CD4-positive, alpha-beta T cell (primary cell): ENCODE measurements around the gene KANSL1. TPM values are rescaled to one million over a fixed set of nuclear protein-coding genes. Genes with fewer than 3 reads are reported as not detected.
A peak's percentile ranks its signal among the peaks of the same experiment; 100 is the strongest.

Source experiments
- ATAC-seq: fragments of 200-7000 bp; cut with Tn5 transposase; one replicate; pipeline ENCODE4 v1.10.0; 2022; ENCODE audit warnings: mild to moderate bottlenecking; ENCODE audit not compliant: poor library complexity
- CTCF ChIA-PET: fragments of 350-600 bp; sonication (Branson Sonifier 250); formaldehyde crosslinking; loops from one replicate; lab custom pipeline; 2021; ENCODE audit warnings: antibody characterized with exemption, inconsistent platforms; lab: Charles Lee
- POLR2A ChIA-PET: fragments of 350-600 bp; sonication (Branson Sonifier 250); formaldehyde crosslinking; loops from one replicate; lab custom pipeline; 2021; ENCODE audit warnings: antibody characterized with exemption, inconsistent platforms; lab: Charles Lee
- DNase-seq, 14 experiments: peaks; one replicate each; pipeline ENCODE4 v3.0.0-alpha.2; 2013 to 2020; ENCODE audit warnings: mixed read lengths in 2 of 14
- H3K27ac ChIP-seq, 2 donors: one replicate each; pipeline versions ENCODE4 v1.5.1 to v1.7.0; 2013; ENCODE audit warnings: low read length in 2 of 2, low read depth in 1 of 2, mild to moderate bottlenecking in 1 of 2
- H3K27me3 ChIP-seq, 2 experiments: 1 replicate in 1 of 2; 2 replicates in 1 of 2; pipeline versions ENCODE4 v1.6.1 to v1.7.0; 2013; ENCODE audit warnings: low read length in 2 of 2, control low read depth in 1 of 2, mild to moderate bottlenecking in 1 of 2, moderate library complexity in 1 of 2; ENCODE audit not compliant: insufficient read depth in 2 of 2, control insufficient read depth in 1 of 2
- H3K36me3 ChIP-seq: one replicate; pipeline ENCODE4 v1.6.1; 2013; ENCODE audit warnings: low read length, control low read depth; ENCODE audit not compliant: insufficient read depth
- H3K4me1 ChIP-seq: one replicate; pipeline ENCODE4 v1.6.1; 2013; ENCODE audit warnings: low read length, control low read depth; ENCODE audit not compliant: insufficient read depth
- H3K4me3 ChIP-seq: one replicate; pipeline ENCODE4 v1.5.1; 2013; ENCODE audit warnings: mild to moderate bottlenecking, low read length, moderate library complexity
- H3K9me3 ChIP-seq, 2 experiments: 1 replicate in 1 of 2; 2 replicates in 1 of 2; pipeline versions ENCODE4 v1.6.1 to v1.7.0; 2013; ENCODE audit warnings: low read length in 2 of 2, mild to moderate bottlenecking in 2 of 2, control low read depth in 1 of 2, moderate library complexity in 1 of 2; ENCODE audit not compliant: control insufficient read depth in 1 of 2, insufficient read depth in 1 of 2
- H3K27ac Mint-ChIP-seq: one replicate; pipeline ENCODE4 v1.8.0; 2020; ENCODE audit warnings: mixed read lengths
- H3K27me3 Mint-ChIP-seq: one replicate; pipeline ENCODE4 v1.8.0; 2021; ENCODE audit warnings: mixed read lengths
- H3K36me3 Mint-ChIP-seq: one replicate; pipeline ENCODE4 v1.8.0; 2021; ENCODE audit warnings: low read depth, mixed read lengths
- H3K4me1 Mint-ChIP-seq: one replicate; pipeline ENCODE4 v1.8.0; 2021; ENCODE audit warnings: low read depth, mixed read lengths
- H3K4me3 Mint-ChIP-seq: one replicate; pipeline ENCODE4 v1.8.0; 2020; ENCODE audit warnings: mild to moderate bottlenecking, mixed read lengths
- H3K9me3 Mint-ChIP-seq: one replicate; pipeline ENCODE4 v1.8.0; 2020; ENCODE audit warnings: mixed read lengths
- CTCF ChIP-seq: fragments of 200-600 bp; IDR thresholded peaks from one replicate; pipeline ENCODE4 v1.8.0; 2022; ENCODE audit warnings: antibody characterized with exemption, mild to moderate bottlenecking
- intact Hi-C, 2 experiments: fragments of 100-400 bp; cut with DNase I in 1 of 2; cut with micrococcal nuclease in 1 of 2; formaldehyde crosslinking; loops; one replicate each; pipeline versions ENCODE4 v1.15.1 to v1.9.0; 2023 to 2025; cut with DNase I, micrococcal nuclease
- total RNA-seq, 174 experiments: library from RNA in 2 of 174; stranded (reverse) in 2 of 174; gene quantifications; one replicate each; pipeline ENCODE4 v1.2.3 and lab custom pipeline; 2021 to 2026

Gene KANSL1
- total RNA-seq, 2 experiments from 2014 or later = 122 to 125 TPM

GRCh38 chr17:46032909-46033308, 160.3 kb downstream of the KANSL1 start:
- no peaks in the 10 kb centered on the region for H3K27me3 ChIP-seq
- H3K4me3 Mint-ChIP-seq = no peak overlapping the region
- H3K9me3 ChIP-seq = no peaks in the 10 kb centered on the region
- ChIA-PET CTCF (interaction anchor here (1.5 kb wide), 1 partner anchor 12 kb away, joined by 5 read pairs; no protein-coding TSS in a partner anchor), POLR2A (no interaction called here)
- H3K4me1 ChIP-seq = no peaks in the 10 kb centered on the region
- DNase-seq (no peak), ATAC-seq (no peak)
- H3K27ac ChIP-seq = no peak overlapping the region
- peaks cover 100% of the 10 kb centered on the region for H3K36me3 Mint-ChIP-seq
- no peaks in the 10 kb centered on the region for H3K27me3 Mint-ChIP-seq
- H3K9me3 Mint-ChIP-seq = no peaks in the 10 kb centered on the region
- peaks cover 6% of the 10 kb centered on the region for H3K4me1 Mint-ChIP-seq
- peak overlapping the region; percentile 36 for H3K27ac Mint-ChIP-seq
- TF ChIP-seq CTCF = no peak
- H3K4me3 ChIP-seq = no peak overlapping the region
- peaks cover 82% of the 10 kb centered on the region for H3K36me3 ChIP-seq
- intact Hi-C loops = no loop called here

- intact Hi-C loops = no loop called here
- H3K9me3 ChIP-seq = no peaks in the 10 kb centered on the region
- Mint-ChIP-seq H3K27ac (no peak overlapping the region), H3K9me3 (no peaks in the 10 kb centered on the region), H3K4me3 (no peak overlapping the region), H3K4me1 (peaks cover 6% of the 10 kb centered on the region), H3K36me3 (peaks cover 100% of the 10 kb centered on the region), H3K27me3 (no peaks in the 10 kb centered on the region)
- H3K36me3 ChIP-seq = peaks cover 76% of the 10 kb centered on the region
- ATAC-seq = no peak
- H3K4me3 ChIP-seq = no peak overlapping the region
- no peaks in the 10 kb centered on the region for H3K27me3 ChIP-seq
- POLR2A ChIA-PET = no interaction called here
- no peak for DNase-seq
- CTCF ChIA-PET = interaction anchor here (1.9 kb wide), 1 partner anchor 13 kb away, joined by 4 read pairs; no protein-coding TSS in a partner anchor
- no peak for TF ChIP-seq CTCF
- H3K27ac ChIP-seq = no peak overlapping the region
- H3K4me1 ChIP-seq = no peaks in the 10 kb centered on the region
Measured at GRCh38 chr17:46031920-46032319, 161.3 kb downstream of the KANSL1 start.

- ATAC-seq = no peak
- H3K36me3 Mint-ChIP-seq = peaks cover 96% of the 10 kb centered on the region
- CTCF ChIA-PET = interaction anchor here (1.9 kb wide), 1 partner anchor 13 kb away, joined by 4 read pairs; no protein-coding TSS in a partner anchor
Measured at GRCh38 chr17:46031440-46031839, 161.8 kb downstream of the KANSL1 start.

More at GRCh38 chr17:46031440-46031839, 161.8 kb downstream of the KANSL1 start:
- H3K9me3 ChIP-seq = no peaks in the 10 kb centered on the region
- H3K4me3 ChIP-seq = no peak overlapping the region
- Mint-ChIP-seq H3K27ac (no peak overlapping the region), H3K9me3 (no peaks in the 10 kb centered on the region), H3K4me1 (peaks cover 6% of the 10 kb centered on the region), H3K27me3 (no peaks in the 10 kb centered on the region), H3K4me3 (no peak overlapping the region)
- POLR2A ChIA-PET = no interaction called here
- H3K27me3 ChIP-seq = no peaks in the 10 kb centered on the region
- no peaks in the 10 kb centered on the region for H3K4me1 ChIP-seq
- H3K36me3 ChIP-seq = peaks cover 74% of the 10 kb centered on the region
- no peak for DNase-seq
- intact Hi-C loops = no loop called here
- TF ChIP-seq CTCF = no peak
- H3K27ac ChIP-seq = no peak overlapping the region
